HepG2 (cell line): ENCODE measurements around the gene VAT1L.

Experiments used
- MED8 ChIP-seq: sonication (generic); formaldehyde crosslinking; IDR thresholded peaks from 2 replicates; pipeline ENCODE4 v1.8.1; 2023; ENCODE audit warnings: mild to moderate bottlenecking, missing genetic modification reagents; ENCODE audit not compliant: insufficient replicate concordance
- MXI1 ChIP-seq: IDR thresholded peaks from 3 replicates; pipeline ENCODE4 v1.6.1; 2012; ENCODE audit warnings: low read depth, low read length, inconsistent platforms, borderline replicate concordance
- SRY ChIP-seq: sonication (generic); formaldehyde crosslinking; IDR thresholded peaks from 2 replicates; pipeline ENCODE4 v1.8.0; 2022; ENCODE audit warnings: mild to moderate bottlenecking, missing genetic modification reagents
- ZNF335 ChIP-seq: sonication (generic); formaldehyde crosslinking; IDR thresholded peaks from 2 replicates; pipeline ENCODE4 v1.4.0; 2020; ENCODE audit warnings: missing genetic modification reagents
- TF ChIP-seq, protein P1 (sequence below): sonication (generic); formaldehyde crosslinking; IDR thresholded peaks from 2 replicates; pipeline ENCODE4 v1.5.0; 2020; ENCODE audit warnings: mild to moderate bottlenecking, missing genetic modification reagents, moderate library complexity
- TF ChIP-seq, protein P2 (sequence below): sonication (generic); formaldehyde crosslinking; IDR thresholded peaks from 2 replicates; pipeline ENCODE4 v1.9.0; 2021; ENCODE audit warnings: missing genetic modification reagents, borderline replicate concordance

DNA sequence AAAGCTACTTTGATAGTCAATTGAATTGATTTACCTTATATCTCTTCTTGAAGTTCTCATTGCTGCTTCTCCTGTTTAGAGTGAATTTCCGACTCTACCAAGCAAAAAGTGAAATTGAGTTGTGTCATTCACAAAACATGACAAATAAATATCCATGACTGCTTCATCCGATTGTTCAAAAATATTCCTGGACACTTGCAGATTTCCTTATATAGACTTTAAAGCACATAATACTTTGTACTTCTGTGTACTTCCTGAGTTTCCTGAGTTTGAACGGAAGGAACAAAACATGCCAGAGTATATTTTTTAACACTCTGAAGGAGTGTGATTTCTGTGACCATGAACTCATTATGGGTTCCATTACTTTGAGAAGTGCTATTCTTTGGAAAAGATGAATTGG lies 20.5 kb upstream of the VAT1L start:
- TF ChIP-seq SRY (CRISPR knock-in tag) (no peak), MXI1 (no peak), MED8 (CRISPR knock-in tag) (no peak), ZNF335 (CRISPR knock-in tag) (no peak)
- TF ChIP-seq, protein P1, sequence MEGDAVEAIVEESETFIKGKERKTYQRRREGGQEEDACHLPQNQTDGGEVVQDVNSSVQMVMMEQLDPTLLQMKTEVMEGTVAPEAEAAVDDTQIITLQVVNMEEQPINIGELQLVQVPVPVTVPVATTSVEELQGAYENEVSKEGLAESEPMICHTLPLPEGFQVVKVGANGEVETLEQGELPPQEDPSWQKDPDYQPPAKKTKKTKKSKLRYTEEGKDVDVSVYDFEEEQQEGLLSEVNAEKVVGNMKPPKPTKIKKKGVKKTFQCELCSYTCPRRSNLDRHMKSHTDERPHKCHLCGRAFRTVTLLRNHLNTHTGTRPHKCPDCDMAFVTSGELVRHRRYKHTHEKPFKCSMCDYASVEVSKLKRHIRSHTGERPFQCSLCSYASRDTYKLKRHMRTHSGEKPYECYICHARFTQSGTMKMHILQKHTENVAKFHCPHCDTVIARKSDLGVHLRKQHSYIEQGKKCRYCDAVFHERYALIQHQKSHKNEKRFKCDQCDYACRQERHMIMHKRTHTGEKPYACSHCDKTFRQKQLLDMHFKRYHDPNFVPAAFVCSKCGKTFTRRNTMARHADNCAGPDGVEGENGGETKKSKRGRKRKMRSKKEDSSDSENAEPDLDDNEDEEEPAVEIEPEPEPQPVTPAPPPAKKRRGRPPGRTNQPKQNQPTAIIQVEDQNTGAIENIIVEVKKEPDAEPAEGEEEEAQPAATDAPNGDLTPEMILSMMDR: no peak
- TF ChIP-seq, protein P2, sequence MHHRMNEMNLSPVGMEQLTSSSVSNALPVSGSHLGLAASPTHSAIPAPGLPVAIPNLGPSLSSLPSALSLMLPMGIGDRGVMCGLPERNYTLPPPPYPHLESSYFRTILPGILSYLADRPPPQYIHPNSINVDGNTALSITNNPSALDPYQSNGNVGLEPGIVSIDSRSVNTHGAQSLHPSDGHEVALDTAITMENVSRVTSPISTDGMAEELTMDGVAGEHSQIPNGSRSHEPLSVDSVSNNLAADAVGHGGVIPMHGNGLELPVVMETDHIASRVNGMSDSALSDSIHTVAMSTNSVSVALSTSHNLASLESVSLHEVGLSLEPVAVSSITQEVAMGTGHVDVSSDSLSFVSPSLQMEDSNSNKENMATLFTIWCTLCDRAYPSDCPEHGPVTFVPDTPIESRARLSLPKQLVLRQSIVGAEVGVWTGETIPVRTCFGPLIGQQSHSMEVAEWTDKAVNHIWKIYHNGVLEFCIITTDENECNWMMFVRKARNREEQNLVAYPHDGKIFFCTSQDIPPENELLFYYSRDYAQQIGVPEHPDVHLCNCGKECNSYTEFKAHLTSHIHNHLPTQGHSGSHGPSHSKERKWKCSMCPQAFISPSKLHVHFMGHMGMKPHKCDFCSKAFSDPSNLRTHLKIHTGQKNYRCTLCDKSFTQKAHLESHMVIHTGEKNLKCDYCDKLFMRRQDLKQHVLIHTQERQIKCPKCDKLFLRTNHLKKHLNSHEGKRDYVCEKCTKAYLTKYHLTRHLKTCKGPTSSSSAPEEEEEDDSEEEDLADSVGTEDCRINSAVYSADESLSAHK (CRISPR knock-in tag): no peak
